Measurements from ENCODE around the gene R3HDML. TPM values are rescaled to one million over a fixed set of nuclear protein-coding genes. Genes with fewer than 3 reads are reported as not detected.

The R3HDML gene
- total RNA-seq, 2 experiments from 2014 or later: not detected

GRCh38 chr20:44334709-44335108 is 2.1 kb upstream of the R3HDML start:
- no peak overlapping the region for H3K27ac Mint-ChIP-seq

GRCh38 chr20:44335675-44336074 is 1.2 kb upstream of the R3HDML start:
- CTCF ChIA-PET: no interaction called here
- intact Hi-C loops (cut with DNase I, micrococcal nuclease): no loop called here

More at GRCh38 chr20:44334709-44335108, 2.1 kb upstream of the R3HDML start:
- CTCF ChIA-PET: interaction anchor here (0.5 kb wide), 1 partner anchor 434 kb away, joined by 3 read pairs; no protein-coding TSS in a partner anchor
- POLR2A ChIA-PET: no interaction called here
- intact Hi-C loops (cut with DNase I, micrococcal nuclease): no loop called here
- Mint-ChIP-seq H3K4me3 (no peak overlapping the region), H3K4me1 (ENCODE audit: low read depth) (no peaks in the 10 kb centered on the region), H3K27me3 (peaks cover 21% of the 10 kb centered on the region), H3K36me3 (ENCODE audit: low read depth) (no peaks in the 10 kb centered on the region), H3K9me3 (no peaks in the 10 kb centered on the region)
- no peak for TF ChIP-seq CTCF (IDR thresholded peaks at IDR 0.05)
- Histone ChIP-seq H3K27ac (ENCODE audit: low read depth in 1 of 2, low read length in 2 of 2) (no peak overlapping the region), H3K4me1 (ENCODE audit: insufficient read depth, low read length) (no peaks in the 10 kb centered on the region), H3K36me3 (ENCODE audit: insufficient read depth, low read length) (no peaks in the 10 kb centered on the region), H3K4me3 (ENCODE audit: low read length) (no peak overlapping the region), H3K9me3 (ENCODE audit: control insufficient read depth in 1 of 2, insufficient read depth in 1 of 2, low read length in 2 of 2) (no peaks in the 10 kb centered on the region), H3K27me3 (ENCODE audit: control insufficient read depth in 1 of 2, insufficient read depth in 2 of 2, low read length in 2 of 2) (peaks cover 0 to 9% of the 10 kb centered on the region in 2 experiments)
- no peak for ATAC-seq (ENCODE audit: poor library complexity)
- DNase-seq: no peak

GRCh38 chr20:44336086-44336485 is 757 bp upstream of the R3HDML start:
- no peaks in the 10 kb centered on the region for H3K36me3 Mint-ChIP-seq (ENCODE audit: low read depth)
- no peak for DNase-seq
- Histone ChIP-seq H3K9me3 (ENCODE audit: control insufficient read depth in 1 of 2, insufficient read depth in 1 of 2, low read length in 2 of 2) (no peaks in the 10 kb centered on the region), H3K4me3 (ENCODE audit: low read length) (no peak overlapping the region), H3K4me1 (ENCODE audit: insufficient read depth, low read length) (no peaks in the 10 kb centered on the region), H3K27me3 (ENCODE audit: control insufficient read depth in 1 of 2, insufficient read depth in 2 of 2, low read length in 2 of 2) (peaks cover 0 to 9% of the 10 kb centered on the region in 2 experiments), H3K36me3 (ENCODE audit: insufficient read depth, low read length) (no peaks in the 10 kb centered on the region), H3K27ac (ENCODE audit: low read depth in 1 of 2, low read length in 2 of 2) (no peak overlapping the region)
- no peak overlapping the region for H3K27ac Mint-ChIP-seq
- ChIA-PET CTCF (no interaction called here), POLR2A (no interaction called here)
- no peak overlapping the region for H3K4me3 Mint-ChIP-seq
- no peak for ATAC-seq (ENCODE audit: poor library complexity)
- H3K27me3 Mint-ChIP-seq: peaks cover 21% of the 10 kb centered on the region
- intact Hi-C loops (cut with DNase I, micrococcal nuclease): no loop called here
- no peaks in the 10 kb centered on the region for H3K9me3 Mint-ChIP-seq
- H3K4me1 Mint-ChIP-seq (ENCODE audit: low read depth): no peaks in the 10 kb centered on the region
- no peak for TF ChIP-seq CTCF (IDR thresholded peaks at IDR 0.05)

More at GRCh38 chr20:44335675-44336074, 1.2 kb upstream of the R3HDML start:
- no peak overlapping the region for H3K27ac ChIP-seq (ENCODE audit: low read depth in 1 of 2, low read length in 2 of 2)
- Mint-ChIP-seq H3K4me3 (no peak overlapping the region), H3K27ac (no peak overlapping the region), H3K36me3 (ENCODE audit: low read depth) (no peaks in the 10 kb centered on the region), H3K9me3 (no peaks in the 10 kb centered on the region), H3K27me3 (peaks cover 21% of the 10 kb centered on the region), H3K4me1 (ENCODE audit: low read depth) (no peaks in the 10 kb centered on the region)
- H3K4me3 ChIP-seq (ENCODE audit: low read length): no peak overlapping the region
- TF ChIP-seq CTCF (IDR thresholded peaks at IDR 0.05): no peak
- no peaks in the 10 kb centered on the region for H3K4me1 ChIP-seq (ENCODE audit: insufficient read depth, low read length)
- H3K27me3 ChIP-seq (ENCODE audit: control insufficient read depth in 1 of 2, insufficient read depth in 2 of 2, low read length in 2 of 2): peaks cover 0 to 9% of the 10 kb centered on the region in 2 experiments
- POLR2A ChIA-PET: no interaction called here
- ATAC-seq (ENCODE audit: poor library complexity): no peak
- H3K36me3 ChIP-seq (ENCODE audit: insufficient read depth, low read length): no peaks in the 10 kb centered on the region
- no peak for DNase-seq
- no peaks in the 10 kb centered on the region for H3K9me3 ChIP-seq (ENCODE audit: control insufficient read depth in 1 of 2, insufficient read depth in 1 of 2, low read length in 2 of 2)

All from CD4-positive, alpha-beta T cell (primary cell).